HG02973 (cell line): ENCODE results near the gene RAB13.

Source experiments
- ATAC-seq: cut with Tn5 transposase; IDR thresholded peaks from one replicate; pipeline ENCODE4 v1.9.1; 2021; ENCODE audit warnings: moderate library complexity; ENCODE audit not compliant: unreplicated experiment

Gene RAB13

DNA sequence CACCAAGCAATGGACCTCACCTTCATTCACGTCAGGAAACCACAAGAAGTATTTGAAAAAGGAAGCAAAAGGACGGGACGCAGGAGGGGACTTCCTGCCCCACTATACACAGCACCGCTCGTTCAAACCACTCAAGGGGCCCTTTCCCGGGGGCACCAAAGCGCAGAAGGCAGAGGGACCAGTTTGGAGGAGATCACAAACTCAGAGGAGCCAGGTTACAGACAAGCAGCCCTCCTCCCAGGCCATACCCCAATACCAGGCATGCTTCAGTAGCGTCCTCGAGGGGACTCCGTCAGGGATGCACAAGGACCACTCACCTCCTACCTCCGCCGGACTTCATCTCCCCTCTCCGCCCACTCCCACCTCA, 28.4 kb downstream of the RAB13 start:
- ATAC-seq = peak; percentile 10

DNA sequence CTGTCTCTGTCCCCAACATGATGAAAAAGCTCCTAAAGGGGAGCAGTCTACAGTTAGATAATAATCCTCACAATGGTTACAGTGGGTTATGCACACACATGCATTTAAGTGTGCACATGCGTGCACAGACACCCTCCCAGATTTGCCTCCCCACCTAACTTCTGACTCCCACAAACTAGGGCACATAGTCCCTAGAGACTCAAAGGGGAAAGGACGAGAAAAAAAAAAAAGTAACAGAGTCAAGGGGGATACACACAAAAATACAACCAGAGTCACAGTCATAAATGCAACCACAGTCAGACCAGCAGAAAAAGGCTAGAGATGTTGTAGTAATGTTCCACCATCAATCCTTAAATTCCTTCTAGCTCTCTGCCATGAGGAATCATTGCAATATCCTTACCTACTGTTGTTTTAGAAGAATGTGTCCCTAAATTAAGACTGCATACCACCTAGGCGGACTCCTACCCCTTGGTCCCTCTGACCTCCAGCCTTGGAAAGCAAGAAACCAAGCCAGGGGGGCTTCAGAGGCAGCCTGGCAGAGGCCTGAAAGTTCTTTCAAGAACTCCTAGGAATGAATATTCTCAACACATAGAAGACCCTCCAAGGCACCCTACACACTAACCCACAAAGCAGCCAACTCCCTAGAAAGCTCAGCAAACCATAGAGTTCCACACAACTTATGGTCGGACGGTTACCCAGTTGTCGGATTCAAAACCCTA, 29.0 kb downstream of the RAB13 start:
- ATAC-seq = no peak

- no peak for ATAC-seq
Measured at GRCh38 chr1:153954826-153955225, 31.3 kb downstream of the RAB13 start.

GRCh38 chr1:153953859-153954365, 32.2 kb downstream of the RAB13 start:
- ATAC-seq = no peak

DNA sequence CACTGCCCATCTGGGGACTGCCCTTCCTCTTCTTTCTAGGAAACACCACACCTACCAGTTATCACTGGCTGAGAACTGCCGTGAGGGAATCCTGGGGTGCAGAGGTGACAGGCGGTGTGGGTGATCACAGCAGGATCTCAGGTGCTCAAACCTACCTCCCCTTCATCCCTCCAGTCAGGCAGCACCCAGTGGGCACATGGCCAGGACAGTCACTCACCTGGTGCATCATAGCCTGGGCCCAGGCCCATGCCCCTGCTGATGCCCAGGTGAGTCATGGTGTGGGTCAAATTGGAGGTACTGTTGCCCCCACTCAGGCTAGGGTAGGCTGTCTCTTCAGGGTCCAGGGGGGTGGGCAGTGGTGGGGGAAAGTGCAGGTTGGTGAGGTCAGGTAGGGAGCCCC, 34.3 kb downstream of the RAB13 start:
- ATAC-seq = no peak

- ATAC-seq = no peak
Measured at GRCh38 chr1:153951183-153951582, 35.0 kb downstream of the RAB13 start.

GRCh38 chr1:153946622-153947241, 39.4 kb downstream of the RAB13 start, which contains the start of gene DENND4B:
TSS of gene DENND4B (minus strand) at chr1:153946718. CDS start at chr1:153944374, 2,344 bp downstream.
- peak; percentile 51 for ATAC-seq

DNA sequence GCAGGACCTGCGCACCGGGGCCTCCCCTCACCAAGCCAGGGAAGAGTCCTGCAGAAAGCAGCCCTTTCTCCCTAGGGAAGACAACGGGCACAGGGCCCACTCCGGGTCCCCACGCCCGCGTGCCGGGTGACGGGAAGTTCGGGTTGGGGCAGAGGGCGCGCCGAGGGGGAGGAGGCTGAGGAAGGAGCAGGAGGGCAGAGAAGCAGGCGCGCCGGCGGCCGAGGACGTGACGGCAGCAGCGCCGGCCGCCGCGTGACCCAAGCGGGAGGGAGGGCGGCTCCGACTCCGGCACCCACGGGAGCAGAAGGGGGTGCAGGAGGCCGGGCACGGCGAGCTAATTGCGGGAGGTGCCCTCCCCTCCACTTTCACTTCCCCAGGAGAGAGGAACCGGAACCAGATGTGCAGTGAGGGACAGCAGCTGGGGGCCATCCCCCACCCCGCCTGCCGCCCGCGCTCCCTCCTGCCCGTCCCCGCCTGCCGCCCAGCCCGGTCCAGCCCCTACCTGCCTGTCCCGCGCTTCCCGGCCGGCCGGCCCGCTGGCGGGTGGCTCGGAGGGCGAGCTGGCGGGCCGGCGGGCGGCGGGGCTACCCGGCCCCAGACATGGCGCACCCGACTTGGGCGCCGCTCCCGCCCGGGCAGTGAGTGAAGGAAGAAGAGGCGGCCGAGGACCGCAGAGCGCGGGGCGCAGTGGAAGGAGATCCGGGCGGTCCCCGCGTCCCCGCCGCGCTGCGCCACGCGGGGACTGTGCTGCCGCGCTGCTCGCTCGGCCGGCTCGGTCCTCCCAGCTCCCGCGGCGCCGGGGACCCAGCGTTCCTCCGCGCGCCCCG, 40.1 kb downstream of the RAB13 start:
- ATAC-seq = peak; percentile 63

DNA sequence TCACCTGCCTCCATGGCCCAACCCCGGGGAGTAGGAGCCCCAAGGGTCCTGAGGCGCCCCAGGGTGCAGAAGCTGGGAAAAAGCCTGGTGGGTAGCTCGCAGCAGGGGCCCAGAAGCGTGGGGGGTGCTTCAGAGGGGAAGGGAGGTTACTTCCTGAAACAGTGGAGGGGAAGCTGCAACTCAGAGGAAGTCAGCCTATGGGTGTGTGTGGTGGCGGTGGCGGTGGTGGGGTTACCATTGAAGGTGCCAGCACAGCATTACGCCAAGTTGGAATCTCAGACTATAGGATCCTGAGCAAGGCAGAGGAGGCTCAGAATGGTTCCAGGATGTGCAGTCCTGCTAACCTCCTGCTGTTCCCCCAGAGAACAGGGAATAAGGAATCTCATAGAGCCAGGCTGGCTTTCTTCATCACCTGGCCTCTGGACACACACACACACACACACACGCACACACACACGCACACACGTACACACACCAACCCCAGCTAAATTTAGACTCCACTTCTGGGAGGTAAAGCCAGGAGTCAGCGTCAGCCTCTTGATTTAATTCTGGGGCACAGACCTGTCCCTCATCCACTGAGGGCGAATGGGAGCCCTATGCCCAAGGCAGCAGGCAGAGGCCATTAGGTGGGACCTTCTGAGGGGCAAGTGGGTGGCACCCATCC, 40.9 kb downstream of the RAB13 start:
- peak; percentile 4 for ATAC-seq

- ATAC-seq = no peak
Measured at GRCh38 chr1:153944827-153945117, 41.4 kb downstream of the RAB13 start.

GRCh38 chr1:153944005-153944826, 41.9 kb downstream of the RAB13 start:
- no peak for ATAC-seq

DNA sequence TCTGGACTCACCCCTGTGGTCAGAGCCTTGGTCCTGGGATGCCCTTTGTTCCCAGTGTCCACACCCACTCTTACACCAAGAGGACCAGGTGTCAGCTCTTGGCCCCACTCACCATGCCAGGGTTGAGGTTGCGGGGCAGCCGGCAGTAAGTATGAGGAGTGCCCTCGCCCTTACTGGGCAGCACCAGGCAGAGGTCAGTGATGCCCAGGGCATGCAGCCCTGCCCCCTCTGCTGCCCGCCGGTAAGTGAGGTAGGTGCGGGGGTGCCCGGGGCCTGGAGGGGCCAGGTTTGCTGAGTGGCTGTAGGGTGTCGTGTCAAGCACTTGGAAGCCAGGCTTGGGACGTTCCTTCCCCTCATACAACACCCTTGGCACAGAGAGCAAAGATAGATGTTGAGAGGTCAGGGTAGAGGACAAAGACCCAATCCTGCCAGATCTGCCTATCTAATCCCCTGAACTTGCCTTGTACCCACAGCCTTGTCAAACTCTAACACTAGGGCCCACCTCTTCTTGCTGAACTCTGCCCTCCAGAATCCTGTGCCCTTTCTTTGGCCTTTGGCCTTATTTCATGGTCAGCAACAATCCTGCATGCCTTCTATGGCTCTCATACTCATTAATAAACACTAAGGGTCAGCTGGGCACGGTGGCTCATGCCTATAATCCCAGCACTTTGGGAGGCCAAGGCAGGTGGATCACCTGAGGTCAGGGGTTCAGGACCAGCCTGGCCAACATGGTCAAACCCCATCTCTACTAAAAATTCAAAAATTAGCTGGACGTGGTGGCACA, 43.2 kb downstream of the RAB13 start:
- ATAC-seq = no peak

GRCh38 chr1:153941826-153942725, 44.1 kb downstream of the RAB13 start:
- ATAC-seq = no peak

- no peak for ATAC-seq
Measured at GRCh38 chr1:153940756-153941155, 45.4 kb downstream of the RAB13 start.

DNA sequence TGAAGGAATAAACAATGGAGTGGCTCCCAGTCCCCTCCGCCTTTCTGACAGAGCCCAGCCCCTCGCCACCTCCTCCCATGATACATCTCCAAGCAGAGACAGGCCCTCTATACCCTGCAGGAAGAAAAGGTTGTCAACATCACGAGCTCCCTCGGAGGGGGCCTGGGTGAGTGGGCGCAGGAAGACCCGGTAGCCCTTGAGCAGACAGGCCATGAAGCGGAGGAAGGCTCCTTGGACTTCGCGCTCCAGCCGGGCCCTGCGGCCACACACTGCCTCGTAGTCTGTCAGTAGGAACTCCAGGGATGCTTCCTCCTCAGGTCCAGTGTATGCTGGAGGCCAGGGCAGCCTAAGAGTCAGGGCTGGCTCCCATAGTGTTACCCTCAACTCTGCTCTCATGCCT, 46.7 kb downstream of the RAB13 start:
- no peak for ATAC-seq

GRCh38 chr1:153938996-153939395, 47.1 kb downstream of the RAB13 start:
- ATAC-seq = no peak

- no peak for ATAC-seq
Measured at GRCh38 chr1:153937331-153937730, 48.8 kb downstream of the RAB13 start.

- ATAC-seq = no peak
Measured at GRCh38 chr1:153936011-153936802, 49.9 kb downstream of the RAB13 start.
